ENCODE results near the gene ANGPTL2. TPM values are rescaled to one million over a fixed set of nuclear protein-coding genes. Genes with fewer than 3 reads are reported as not detected.

Gene ANGPTL2
- total RNA-seq, 1 donor from 2014 or later: 34.8 TPM

- Mint-ChIP-seq H3K4me1 (ENCODE audit: unreplicated experiment) (peaks cover 32% of the 10 kb centered on the region), H3K27me3 (ENCODE audit: unreplicated experiment) (no peaks in the 10 kb centered on the region), H3K9me3 (ENCODE audit: unreplicated experiment) (no peaks in the 10 kb centered on the region), H3K27ac (ENCODE audit: unreplicated experiment) (no peak overlapping the region), H3K4me3 (ENCODE audit: unreplicated experiment) (no peak overlapping the region), H3K36me3 (ENCODE audit: unreplicated experiment) (peaks cover 2% of the 10 kb centered on the region)
- no peak for TF ChIP-seq CTCF (IDR thresholded peaks at IDR 0.05)
- no peak for DNase-seq (ENCODE audit: extremely low spot score, unreplicated experiment)
Observed at GRCh38 chr9:127116957-127117356, 5.5 kb downstream of the ANGPTL2 start.

GRCh38 chr9:127116088-127116726 is 6.2 kb downstream of the ANGPTL2 start:
- H3K4me3 Mint-ChIP-seq (ENCODE audit: unreplicated experiment): no peak overlapping the region
- H3K4me1 Mint-ChIP-seq (ENCODE audit: unreplicated experiment): peaks cover 25% of the 10 kb centered on the region
- DNase-seq (ENCODE audit: extremely low spot score, unreplicated experiment): no peak
- H3K27me3 Mint-ChIP-seq (ENCODE audit: unreplicated experiment): no peaks in the 10 kb centered on the region
- H3K27ac Mint-ChIP-seq (ENCODE audit: unreplicated experiment): no peak overlapping the region
- no peaks in the 10 kb centered on the region for H3K9me3 Mint-ChIP-seq (ENCODE audit: unreplicated experiment)
- no peak for TF ChIP-seq CTCF (IDR thresholded peaks at IDR 0.05)
- peaks cover 2% of the 10 kb centered on the region for H3K36me3 Mint-ChIP-seq (ENCODE audit: unreplicated experiment)

GRCh38 chr9:127114606-127115005 is 7.8 kb downstream of the ANGPTL2 start:
- Mint-ChIP-seq H3K9me3 (ENCODE audit: unreplicated experiment) (no peaks in the 10 kb centered on the region), H3K36me3 (ENCODE audit: unreplicated experiment) (no peaks in the 10 kb centered on the region), H3K27me3 (ENCODE audit: unreplicated experiment) (no peaks in the 10 kb centered on the region), H3K4me1 (ENCODE audit: unreplicated experiment) (peaks cover 18% of the 10 kb centered on the region), H3K27ac (ENCODE audit: unreplicated experiment) (no peak overlapping the region), H3K4me3 (ENCODE audit: unreplicated experiment) (no peak overlapping the region)
- TF ChIP-seq CTCF (IDR thresholded peaks at IDR 0.05): no peak
- no peak for DNase-seq (ENCODE audit: extremely low spot score, unreplicated experiment)

- no peak overlapping the region for H3K4me3 Mint-ChIP-seq (ENCODE audit: unreplicated experiment)
- TF ChIP-seq CTCF (IDR thresholded peaks at IDR 0.05): no peak
- H3K27me3 Mint-ChIP-seq (ENCODE audit: unreplicated experiment): no peaks in the 10 kb centered on the region
- no peaks in the 10 kb centered on the region for H3K9me3 Mint-ChIP-seq (ENCODE audit: unreplicated experiment)
- H3K27ac Mint-ChIP-seq (ENCODE audit: unreplicated experiment): peak overlapping the region; percentile 71
- peaks cover 3% of the 10 kb centered on the region for H3K36me3 Mint-ChIP-seq (ENCODE audit: unreplicated experiment)
- no peak for DNase-seq (ENCODE audit: extremely low spot score, unreplicated experiment)
- H3K4me1 Mint-ChIP-seq (ENCODE audit: unreplicated experiment): peaks cover 18% of the 10 kb centered on the region
Observed at GRCh38 chr9:127113191-127113972, 9.1 kb downstream of the ANGPTL2 start.

GRCh38 chr9:127112735-127113161 is 9.7 kb downstream of the ANGPTL2 start:
- H3K9me3 Mint-ChIP-seq (ENCODE audit: unreplicated experiment): no peaks in the 10 kb centered on the region
- peak overlapping the region; percentile 71 for H3K27ac Mint-ChIP-seq (ENCODE audit: unreplicated experiment)
- no peak for DNase-seq (ENCODE audit: extremely low spot score, unreplicated experiment)
- peaks cover 7% of the 10 kb centered on the region for H3K36me3 Mint-ChIP-seq (ENCODE audit: unreplicated experiment)
- no peak overlapping the region for H3K4me3 Mint-ChIP-seq (ENCODE audit: unreplicated experiment)
- H3K4me1 Mint-ChIP-seq (ENCODE audit: unreplicated experiment): peaks cover 18% of the 10 kb centered on the region
- no peaks in the 10 kb centered on the region for H3K27me3 Mint-ChIP-seq (ENCODE audit: unreplicated experiment)
- TF ChIP-seq CTCF (IDR thresholded peaks at IDR 0.05): no peak
